GM19099 (cell line): ENCODE results near the gene PSAPL1.

ENCODE experiments used
- POLR2A ChIP-seq: IDR thresholded peaks from 3 replicates; pipeline ENCODE4 v1.6.1; 2011; ENCODE audit warnings: low read depth; ENCODE audit not compliant: insufficient read length; ENCODE audit errors: extremely low read depth

PSAPL1 gene

DNA sequence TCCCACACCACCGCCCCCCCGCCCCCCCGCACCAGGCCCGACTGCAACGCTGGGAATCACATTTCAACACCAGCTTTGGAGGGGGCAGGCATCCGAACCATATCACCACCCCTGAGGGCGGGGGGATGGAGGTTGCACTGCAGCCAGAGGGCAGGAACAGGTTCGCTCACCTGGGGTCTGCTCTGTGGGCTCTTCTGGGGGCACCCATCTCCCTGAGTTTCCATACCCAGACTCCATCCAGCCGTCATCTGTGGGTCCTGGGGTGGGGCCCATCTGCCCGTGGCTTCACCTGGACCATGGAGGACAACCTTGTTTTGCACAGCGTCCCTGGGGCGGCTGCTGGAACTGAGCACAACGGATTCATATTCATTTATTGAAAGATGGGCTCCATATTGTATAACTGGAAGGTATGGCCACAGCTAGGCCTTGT, 6.9 kb downstream of the PSAPL1 start:
- no peak for TF ChIP-seq POLR2A

- TF ChIP-seq POLR2A, result no peak
Observed at GRCh38 chr4:7427361-7427760, 7.4 kb downstream of the PSAPL1 start.

GRCh38 chr4:7426525-7427171, 8.1 kb downstream of the PSAPL1 start:
- no peak for TF ChIP-seq POLR2A

DNA sequence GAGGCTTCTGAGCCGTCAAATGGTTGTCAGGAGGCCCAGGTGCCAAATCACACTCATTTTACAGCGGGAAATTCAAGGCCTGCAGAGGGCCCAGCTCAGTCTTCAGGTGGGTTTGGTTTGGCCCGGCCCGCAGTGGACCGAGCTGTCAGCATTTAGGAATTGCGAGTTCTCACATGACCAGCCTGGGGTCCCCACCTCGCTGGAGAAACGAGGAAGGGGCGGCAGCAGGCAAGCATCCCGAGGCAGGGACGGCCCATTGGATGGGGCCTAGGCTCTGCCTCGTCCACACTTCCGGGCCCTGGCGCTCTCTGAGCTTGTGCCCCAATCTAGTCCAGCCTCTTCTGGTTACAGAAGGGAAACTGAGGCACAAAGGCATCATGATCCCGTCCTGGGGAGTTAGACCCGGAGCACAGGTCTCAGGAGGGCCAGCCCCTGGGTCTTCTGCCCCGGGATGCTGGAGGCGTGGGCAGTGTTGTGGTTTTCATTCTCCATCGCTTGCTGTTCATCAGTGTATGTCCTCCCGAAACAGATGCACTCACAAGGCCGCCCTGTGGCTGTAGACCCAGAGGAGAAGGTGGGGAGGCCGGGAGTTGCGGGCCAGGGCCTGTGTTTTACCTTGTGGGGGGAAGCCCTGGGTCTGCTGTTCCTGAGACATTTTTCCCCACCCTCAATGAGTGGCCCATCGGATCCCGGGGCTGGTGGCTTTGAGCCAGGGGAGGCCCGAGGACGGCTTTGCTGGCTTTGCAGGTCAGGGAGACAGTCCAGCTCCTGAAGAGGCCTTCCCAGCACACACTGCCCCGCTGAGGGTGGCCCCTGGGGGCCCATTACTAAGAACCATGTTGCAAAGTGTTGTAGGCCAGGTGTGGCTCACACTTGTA, 8.9 kb downstream of the PSAPL1 start:
- no peak for TF ChIP-seq POLR2A

DNA sequence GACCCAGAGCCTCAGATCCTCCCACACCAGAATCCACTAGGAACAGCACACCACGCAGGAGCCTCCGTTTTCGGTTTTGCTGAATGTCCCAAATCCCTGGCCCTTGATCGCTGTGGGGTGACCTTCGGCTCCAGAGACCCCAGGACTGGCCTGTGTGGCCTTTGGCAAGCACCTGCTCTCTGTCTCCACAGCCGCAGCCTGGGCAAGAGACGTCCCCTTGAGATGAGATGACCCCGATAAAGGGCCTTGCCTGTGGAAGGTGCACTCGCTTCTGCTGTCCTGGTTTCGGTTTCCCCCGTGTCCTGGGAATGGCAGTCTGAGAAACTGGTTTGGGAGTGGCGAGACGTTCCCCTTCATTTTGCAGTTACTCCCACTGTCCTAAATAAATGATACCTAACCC, 9.6 kb downstream of the PSAPL1 start:
- no peak for TF ChIP-seq POLR2A

DNA sequence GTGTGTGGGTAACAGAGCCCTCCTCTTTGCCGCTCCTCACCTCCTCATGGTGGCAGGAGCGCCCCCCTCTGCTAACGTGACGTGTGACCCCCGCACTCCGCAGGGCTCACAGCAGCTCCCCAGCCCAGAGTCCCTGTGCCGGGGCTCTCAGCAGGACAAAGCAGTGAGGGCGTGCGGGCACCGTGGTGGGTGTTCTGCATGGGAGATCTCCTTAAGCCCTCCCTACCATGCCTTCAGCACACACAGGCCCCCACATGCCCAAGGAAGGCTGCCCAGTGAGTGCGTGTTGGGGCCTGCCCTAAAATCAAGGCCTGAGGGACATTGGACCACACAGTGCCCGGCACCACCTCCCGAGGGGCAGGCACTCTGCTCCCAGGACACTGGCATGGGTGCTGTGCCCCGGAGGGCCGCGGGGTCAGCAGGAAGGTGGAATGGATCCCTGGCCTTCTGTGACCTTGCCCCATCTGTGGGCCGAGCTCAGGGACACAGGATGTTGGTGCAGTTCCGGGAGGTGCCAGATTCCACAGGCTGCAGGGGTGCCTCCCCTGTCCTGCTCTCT, 10.1 kb downstream of the PSAPL1 start:
- TF ChIP-seq POLR2A, result no peak

DNA sequence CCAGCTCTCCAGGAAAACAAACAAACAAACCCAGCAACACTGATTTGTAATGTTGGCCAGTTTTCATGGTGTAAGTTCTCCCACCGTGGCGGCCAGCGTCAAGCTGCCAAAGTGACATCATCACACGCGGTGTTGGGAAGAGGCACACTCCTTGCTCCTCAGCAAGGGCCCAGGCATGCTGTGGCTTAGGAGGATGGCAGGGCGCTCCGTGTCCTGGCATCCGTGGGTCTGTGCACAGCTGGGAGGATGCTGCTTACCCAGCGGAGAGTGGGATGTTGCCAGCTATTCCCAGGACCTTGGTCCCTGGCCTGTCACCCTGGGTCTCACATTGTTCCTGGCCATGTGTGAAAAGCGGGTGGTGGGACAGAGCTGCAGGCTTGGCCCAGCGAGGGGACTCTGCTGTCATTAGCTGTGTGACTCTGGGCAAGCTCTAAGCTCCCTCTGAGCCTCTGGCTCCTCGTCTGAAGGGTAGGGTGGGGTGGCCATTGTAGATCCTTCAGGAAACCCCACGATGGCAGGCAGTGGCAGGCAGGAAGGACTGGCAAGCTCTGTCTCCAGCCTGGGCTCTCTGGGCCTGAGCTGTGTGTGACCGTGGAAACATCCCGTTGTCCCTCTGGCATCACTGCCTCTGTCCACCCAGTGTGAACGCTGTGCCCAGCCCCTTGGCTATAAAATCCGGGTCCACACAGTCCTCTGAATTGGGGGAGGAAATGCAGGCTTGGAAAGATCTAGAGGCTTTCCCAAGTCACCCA, 10.8 kb downstream of the PSAPL1 start:
- no peak for TF ChIP-seq POLR2A

DNA sequence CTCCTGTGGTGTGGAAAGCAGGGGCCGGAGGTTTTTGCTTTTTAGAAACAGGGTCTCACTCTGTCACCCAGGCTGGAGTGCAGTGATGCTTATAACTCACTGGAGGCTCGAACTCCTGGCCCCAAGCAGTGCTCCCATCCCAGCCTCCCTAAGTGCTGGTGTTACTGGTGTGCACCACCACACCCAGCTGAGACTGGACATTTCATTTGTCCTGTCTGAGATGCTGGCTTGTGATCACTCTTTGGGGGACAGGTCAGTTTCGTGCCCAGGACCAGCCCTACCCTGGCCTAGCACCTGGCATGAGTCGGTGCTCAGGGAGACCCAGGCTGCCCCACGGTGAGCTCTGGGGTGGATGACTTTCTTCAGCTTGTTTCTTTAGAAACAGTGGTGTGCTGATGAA, 11.3 kb downstream of the PSAPL1 start:
- TF ChIP-seq POLR2A, result no peak

DNA sequence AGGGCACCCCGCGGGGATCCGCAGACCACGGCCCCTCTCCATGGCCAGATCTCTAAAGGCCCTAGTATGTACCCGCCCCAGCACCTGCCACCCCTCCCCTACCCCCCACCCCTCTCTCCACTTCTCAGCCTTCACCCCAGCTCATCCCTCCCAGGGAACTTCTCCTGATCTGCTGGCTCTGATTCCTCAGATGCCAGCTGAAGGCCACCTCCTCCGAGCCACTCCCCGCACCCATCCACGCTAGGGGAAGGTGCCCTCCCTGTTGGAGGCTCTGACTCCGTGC, 11.9 kb downstream of the PSAPL1 start:
- no peak for TF ChIP-seq POLR2A

DNA sequence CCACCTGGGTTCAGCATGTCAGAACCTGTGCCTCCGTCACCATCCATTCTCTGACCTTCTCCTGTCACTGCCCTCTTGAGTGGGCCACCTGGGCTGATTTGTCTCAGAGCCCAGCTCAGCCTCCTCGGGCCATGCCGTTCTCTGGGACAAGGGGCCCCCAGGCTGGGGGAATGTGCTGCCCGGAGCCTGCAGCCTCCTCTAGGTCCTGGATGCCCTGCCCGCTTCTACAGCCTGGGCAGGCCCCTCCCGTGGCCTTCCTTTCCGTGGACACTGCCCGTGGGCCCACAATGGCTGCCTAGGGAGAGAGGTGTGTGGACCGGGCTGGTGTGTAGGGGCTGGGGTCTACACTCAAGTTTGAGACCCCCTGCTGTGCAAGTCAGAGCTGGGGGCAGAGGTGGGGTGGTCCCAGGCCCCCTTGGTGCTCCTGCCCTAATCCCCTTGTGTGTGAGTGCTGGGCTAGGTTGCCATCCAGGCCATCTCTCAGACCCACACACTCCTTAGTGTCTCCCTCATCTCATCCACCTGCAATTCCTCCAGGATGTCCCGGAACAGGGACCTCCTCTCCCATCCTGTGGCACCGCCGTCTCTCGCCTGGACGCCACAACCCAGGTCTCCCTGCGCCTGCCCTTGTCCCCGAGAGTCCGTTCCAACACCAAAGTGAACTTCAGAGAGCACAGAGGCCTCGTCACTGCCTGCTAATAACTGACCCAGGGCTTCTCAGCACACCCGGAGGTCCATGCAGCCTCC, 12.4 kb downstream of the PSAPL1 start:
- TF ChIP-seq POLR2A, result no peak

DNA sequence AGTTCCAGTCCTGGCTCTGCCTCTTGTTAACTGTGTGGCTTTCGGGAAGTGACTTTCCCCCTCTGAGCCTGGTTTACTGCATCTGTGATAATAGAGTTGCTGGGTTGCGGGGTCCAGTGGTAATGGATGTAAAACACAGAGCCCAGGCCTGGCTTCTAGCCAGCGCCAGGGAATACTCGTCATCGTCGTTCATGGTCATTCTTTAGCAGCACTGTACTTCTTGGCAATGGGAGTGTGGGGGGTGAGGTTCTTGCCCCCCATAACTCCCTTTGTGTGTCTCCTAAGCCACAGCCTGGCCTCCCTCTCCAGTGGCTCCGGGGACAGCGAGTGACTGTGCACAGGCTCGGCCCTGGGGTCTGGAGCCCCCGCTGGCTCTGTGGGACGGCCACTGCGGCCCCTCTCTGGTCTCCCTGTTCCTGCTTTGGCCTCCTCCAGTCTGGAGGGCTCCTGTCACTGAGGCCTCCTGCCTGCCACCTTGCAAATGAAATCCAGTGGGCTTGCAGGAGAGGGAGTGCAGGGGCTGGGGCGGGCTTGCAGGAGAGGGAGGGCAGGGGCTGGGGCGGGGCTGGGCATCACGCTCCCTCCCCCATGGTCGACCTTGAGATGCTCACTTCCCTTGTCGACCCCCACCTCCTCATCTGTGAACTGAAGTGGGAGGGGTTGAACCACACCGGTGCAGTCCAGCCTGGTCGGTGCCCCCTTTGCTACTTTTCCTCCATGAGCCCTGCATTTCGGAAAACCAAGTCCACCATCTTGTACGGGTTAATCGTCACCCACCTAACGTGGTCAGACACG, 13.2 kb downstream of the PSAPL1 start:
- no peak for TF ChIP-seq POLR2A

GRCh38 chr4:7420661-7421040, 14.1 kb downstream of the PSAPL1 start:
- no peak for TF ChIP-seq POLR2A

DNA sequence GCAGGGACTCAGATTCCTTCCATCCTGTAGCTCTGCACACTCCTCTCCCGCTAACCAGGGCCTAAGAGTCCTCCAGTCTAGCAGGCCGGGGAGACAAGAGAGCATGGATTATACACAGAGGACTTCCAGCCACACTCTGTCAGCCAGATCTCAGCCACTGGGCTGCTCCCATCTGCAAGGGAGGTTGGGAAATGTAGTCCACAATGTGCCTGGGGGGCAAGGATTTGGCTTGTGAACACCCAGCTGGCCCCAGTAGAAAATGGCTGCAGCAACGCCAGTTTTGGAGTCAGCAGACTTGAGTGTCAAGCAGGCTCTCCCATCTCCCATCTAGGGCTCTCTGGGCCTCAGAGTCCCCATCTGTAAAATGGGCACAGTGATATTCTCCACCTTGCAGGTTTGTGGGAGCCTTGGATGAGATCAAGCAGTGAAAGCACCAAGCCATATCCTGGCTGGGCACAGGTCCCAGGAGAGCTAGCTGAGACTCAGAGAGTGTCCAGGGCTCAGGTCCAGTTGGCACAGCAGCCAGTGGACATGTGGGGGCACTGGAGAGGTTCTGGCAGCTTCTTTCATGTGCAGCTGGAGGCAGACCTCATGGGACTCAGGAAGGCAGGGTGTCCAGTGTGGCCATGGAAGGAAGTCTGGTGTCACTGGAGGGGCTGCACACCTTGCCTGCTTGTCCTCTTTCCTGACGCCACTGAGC, 14.6 kb downstream of the PSAPL1 start:
- TF ChIP-seq POLR2A, result no peak
